Measurements from ENCODE around the gene GNAI2. TPM values are rescaled to one million over a fixed set of nuclear protein-coding genes. Genes with fewer than 3 reads are reported as not detected.
"Not testable (repeated sequence)": the region's sequence is repeated elsewhere in the genome, so short reads cannot be mapped to it uniquely, and the experiment has no call there.

The GNAI2 gene
- total RNA-seq, 1 donor from 2014 or later, result 429 TPM

DNA sequence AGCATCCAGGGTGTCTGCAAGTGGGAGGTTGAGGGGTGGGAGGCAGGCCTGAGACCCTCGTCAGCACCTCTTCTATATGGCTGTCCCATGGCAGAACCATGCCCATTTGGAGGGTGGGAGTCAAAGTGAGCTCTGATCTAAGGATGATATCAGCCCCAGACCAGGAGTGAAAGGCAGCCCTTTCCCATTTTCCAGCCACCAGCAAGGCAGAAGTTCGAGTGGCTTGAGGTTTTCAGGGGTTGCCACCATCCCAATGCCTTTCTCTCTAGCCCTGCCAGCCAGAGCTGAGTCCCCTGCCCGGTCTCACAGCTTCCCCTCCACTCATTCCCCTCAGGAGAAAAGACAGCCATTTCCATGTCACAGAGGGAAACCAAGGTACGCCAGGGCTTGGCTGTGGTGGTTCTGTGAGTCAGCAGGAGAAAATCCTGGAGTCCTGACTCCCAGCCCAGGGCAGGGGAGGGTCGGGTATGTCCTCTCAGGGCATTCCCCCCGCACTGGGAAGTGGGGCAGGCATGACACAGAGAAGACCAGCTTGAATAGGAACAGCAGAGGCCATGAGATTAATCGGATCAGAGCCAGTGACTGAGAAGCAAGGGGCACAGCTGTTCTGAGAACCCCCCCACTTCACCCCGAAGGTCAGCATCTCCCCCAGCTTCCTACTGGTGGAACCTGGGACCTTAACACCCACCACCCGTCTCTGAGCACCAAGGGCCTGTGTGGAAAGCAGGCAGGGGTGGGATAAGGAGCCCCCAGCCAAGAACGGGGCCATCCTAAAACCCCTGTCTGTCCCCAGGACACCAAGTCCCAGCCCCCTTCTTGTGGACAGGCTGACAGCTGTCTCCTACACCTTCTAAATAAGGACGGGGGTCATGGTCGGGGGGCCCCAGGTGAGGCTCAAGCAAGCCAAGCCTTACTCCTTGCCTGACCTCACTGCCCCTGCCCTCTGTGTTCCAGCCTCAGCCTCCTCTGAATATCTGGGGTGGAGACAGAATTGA lies 31.9 kb upstream of the GNAI2 start:
- intact Hi-C loops (cut with micrococcal nuclease), result no loop called here

GRCh38 chr3:50204804-50205412 lies 31.1 kb upstream of the GNAI2 start, which contains the start of gene SLC38A3:
Gene SLC38A3 (plus strand): TSS chr3:50205271. CDS start chr3:50214200, 8,929 bp downstream.
- intact Hi-C loops (cut with micrococcal nuclease), result no loop called here

DNA sequence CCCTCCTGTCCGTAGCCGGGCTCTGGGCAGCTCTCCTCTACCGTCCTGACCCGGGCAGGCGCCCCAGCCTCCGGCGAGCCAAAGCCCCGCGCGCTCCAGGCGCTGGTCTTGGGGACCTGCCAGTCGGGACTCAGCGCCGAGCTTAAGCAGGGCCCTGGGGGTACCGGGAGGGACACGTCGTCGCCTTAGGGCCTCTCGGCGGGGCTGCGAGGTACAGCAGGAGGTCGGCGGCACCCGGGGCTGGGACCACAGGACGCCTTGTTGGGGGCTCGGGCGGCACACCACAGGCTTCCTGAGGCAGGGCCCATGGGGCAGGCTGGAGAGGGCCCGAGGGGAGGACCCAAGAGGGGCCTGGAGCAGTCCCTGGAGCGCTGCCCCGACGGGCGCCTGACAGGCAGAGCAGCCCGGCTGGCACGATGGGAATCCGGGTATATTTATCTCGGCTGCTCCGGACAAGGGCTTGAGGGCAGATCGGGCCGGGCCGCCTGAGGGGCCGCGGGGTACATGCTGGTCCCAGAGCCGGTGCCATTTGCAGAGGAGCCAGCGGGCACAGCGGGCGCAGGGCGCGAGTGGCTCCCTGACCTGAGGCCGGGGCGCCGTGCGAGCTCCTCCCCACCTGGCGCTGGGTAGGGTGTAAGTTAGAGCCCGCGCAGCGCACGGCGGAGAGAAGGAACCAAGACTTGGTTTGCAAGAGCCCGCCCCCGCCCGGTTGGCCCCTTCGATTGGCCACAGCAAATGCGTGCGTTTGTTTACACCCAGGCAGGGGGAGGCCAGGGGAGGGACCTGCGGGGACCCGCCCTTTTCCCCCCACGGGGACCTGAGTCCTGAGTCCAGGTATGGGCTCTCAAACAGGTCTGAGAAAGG lies 30.4 kb upstream of the GNAI2 start:
- intact Hi-C loops (cut with micrococcal nuclease), result no loop called here

GRCh38 chr3:50207359-50208042 lies 28.5 kb upstream of the GNAI2 start:
- intact Hi-C loops (cut with micrococcal nuclease), result no loop called here

DNA sequence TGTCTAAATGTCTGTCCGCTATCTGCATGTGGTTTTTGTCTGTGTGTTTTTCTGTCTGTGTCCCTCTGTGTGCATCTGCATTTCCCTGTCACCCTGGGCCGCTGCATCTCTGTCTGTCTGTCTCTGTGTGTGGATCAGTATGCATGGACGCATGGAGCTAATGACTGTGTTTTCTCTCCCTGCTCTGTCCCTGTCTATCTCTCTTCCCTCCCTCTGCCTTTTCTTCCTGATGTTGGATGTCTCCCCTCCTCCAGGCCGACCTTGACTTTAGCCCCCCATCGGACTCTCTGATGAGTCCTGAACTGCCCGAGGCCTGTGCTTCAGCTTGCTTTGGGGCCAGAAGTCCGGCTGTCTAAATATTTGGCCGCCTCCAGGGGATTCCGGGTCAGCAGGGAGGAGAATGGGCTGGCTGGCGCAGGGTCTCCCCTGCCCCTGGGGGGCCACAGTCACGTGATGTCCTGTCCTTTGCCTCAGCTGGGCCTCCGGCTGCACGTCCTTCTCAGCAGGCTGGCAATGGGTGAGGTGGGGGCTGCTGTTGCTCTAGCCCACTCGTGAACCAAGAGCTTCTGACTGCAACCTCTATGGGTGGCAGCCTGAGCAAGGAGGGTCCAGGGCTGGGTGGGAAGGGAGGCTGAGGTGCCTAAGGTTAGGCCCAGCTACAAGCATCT lies 27.2 kb upstream of the GNAI2 start:
- intact Hi-C loops (cut with micrococcal nuclease), result no loop called here

GRCh38 chr3:50210176-50210509 lies 25.9 kb upstream of the GNAI2 start:
- intact Hi-C loops (cut with micrococcal nuclease), result no loop called here

DNA sequence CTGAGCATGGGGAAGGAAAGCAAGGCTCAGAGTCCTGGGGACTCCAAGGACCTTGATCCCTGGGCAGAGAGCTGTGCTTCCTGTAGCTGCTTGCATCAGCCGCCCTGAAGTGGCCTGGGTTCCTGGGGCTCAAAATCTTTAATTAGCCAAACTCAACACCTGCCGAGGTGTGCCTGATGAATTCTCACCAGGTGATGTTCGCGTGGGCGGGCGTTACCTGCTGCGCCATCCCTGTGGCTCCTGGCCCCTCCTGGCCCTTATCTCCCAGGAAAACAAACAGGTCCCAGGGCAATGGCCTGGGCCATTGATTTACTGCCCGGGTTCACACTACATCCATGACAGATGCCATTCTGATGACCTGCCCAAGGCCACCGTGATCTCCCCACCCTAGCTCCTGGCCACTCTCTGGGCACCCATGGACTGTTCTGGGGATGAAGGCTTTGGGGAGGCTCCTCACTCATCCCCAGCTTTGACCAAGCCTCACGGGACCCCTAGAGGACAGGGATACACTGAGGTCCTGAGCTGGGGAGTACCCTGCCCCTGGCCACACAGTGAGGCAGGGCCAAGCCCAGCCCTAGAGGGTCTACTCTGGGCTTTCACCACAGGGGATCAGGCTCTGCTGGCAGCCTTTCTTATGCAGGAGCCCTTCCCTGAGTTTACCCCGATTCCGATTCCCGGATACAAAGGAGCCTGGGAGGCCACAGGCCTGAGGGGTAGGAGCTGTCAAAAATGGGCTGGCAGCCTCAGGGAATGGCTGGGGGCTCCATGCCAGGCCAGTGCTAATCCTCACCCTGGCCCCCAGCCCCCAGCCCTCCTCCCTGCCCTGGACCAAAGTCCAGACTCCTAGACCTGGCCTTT lies 25.3 kb upstream of the GNAI2 start:
- intact Hi-C loops (cut with micrococcal nuclease), result no loop called here

- intact Hi-C loops (cut with micrococcal nuclease), result not testable (repeated sequence)
These were observed 24.7 kb upstream of the GNAI2 start for GRCh38 chr3:50211368-50211717.

GRCh38 chr3:50211930-50212329 lies 24.1 kb upstream of the GNAI2 start:
- intact Hi-C loops (cut with micrococcal nuclease), result no loop called here

DNA sequence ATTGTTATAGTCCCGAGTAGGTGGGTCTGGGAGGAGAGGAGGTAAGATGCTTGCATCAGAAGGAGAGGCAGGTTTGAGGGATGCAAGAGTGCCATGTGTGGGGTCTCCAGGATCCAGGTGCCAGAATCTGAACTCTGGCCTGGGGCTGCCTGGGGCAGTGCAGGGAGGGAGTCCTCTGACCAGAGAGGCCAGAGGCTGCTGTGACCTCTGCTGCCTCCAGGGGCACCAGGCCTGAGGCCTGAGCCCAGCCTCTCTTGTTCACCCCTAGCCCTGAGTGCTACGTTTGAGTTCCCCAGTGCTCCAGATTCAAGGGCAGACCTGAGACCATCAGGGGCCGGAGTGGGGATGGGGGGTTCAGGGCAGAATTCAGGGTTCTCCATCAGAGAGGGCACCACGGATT lies 23.5 kb upstream of the GNAI2 start:
- intact Hi-C loops (cut with micrococcal nuclease), result no loop called here

GRCh38 chr3:50212971-50213370 lies 23.0 kb upstream of the GNAI2 start:
- intact Hi-C loops (cut with micrococcal nuclease), result no loop called here

DNA sequence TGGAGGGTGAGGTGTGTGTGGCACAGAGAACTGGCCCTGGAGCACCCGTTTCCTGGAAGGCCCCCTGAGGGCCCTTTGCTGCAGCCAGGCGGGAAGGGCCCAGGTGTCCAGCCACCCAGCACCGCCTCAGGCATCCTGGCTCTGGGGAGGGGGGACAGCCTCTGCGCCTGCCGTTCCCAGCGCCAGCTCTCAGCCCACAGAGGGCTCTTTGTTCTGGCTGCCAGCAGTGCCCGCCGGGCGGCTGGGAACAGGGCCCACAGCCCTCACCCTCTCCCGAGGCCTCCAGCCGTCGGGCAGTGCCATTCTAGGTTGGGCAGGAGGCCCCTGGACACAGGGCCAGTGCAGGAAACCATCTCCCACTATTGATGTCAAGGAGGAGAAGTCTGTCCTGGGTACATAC lies 22.6 kb upstream of the GNAI2 start:
- intact Hi-C loops (cut with micrococcal nuclease), result no loop called here

GRCh38 chr3:50214824-50215223 lies 21.2 kb upstream of the GNAI2 start:
- intact Hi-C loops (cut with micrococcal nuclease), result no loop called here

DNA sequence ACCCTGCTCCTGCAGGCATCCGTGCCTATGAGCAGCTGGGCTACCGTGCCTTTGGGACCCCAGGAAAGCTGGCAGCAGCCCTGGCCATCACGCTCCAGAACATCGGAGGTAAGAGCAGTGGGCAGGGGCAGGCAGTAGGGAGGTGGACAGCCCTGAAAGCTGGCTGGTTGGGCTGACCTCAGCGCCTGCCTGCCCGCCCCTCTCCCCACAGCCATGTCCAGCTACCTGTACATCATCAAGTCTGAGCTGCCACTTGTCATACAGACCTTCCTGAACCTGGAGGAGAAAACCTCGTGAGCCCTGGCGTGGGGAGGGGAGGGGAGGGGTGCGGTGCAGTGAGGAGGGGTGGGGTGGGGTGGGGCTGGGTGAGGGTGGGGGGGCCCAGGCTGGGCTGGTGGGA lies 20.5 kb upstream of the GNAI2 start:
- intact Hi-C loops (cut with micrococcal nuclease), result no loop called here

DNA sequence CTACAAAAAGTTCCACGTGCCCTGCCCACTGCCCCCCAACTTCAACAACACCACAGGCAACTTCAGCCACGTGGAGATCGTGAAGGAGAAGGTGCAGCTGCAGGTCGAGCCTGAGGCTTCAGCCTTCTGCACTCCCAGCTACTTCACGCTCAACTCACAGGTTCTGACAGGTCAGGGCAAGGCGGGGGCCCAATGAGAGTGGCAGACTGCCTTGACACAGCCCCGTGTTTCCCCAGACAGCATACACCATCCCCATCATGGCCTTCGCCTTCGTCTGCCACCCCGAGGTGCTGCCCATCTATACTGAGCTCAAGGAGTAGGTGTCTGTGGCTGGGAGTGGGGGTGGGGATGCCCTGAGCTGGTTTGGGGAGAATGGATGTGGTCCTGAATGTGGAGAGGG lies 18.3 kb upstream of the GNAI2 start:
- intact Hi-C loops (cut with micrococcal nuclease), result no loop called here

GRCh38 chr3:50218448-50218847 lies 17.6 kb upstream of the GNAI2 start:
- intact Hi-C loops (cut with micrococcal nuclease), result no loop called here

GRCh38 chr3:50219285-50219684 lies 16.7 kb upstream of the GNAI2 start:
- intact Hi-C loops (cut with micrococcal nuclease), result no loop called here

- intact Hi-C loops (cut with micrococcal nuclease), result no loop called here
These were observed 15.9 kb upstream of the GNAI2 start for GRCh38 chr3:50220109-50220508.

DNA sequence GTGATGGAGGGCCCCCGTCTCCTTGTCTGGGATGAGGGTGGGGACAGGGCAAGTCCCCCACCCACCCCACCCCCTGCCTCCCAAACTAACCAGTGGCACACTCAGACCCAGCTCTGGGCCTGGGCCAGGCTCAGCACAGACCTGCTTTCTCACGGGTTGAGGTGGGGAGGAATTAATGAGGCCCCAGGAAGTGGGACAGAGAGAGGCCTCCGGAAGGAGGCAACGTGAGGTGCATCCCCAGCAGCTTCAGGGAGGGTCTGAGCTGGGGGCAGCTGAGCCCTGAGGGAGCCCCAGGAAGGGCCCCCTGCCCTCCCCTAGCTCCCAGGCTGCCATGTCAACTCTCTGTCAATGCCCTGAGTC lies 15.0 kb upstream of the GNAI2 start:
- intact Hi-C loops (cut with micrococcal nuclease), result no loop called here

Data from T-helper 2 cell treated with Interferon-gamma antibody and Interleukin-4, amounts not matched to agents 100 ng/mL and 5 ng/mL, for 36 hours (primary cell).